ENCODE data around the gene LLGL2.

- TF ChIP-seq CTCF (IDR thresholded peaks at IDR 0.05; ENCODE audit: low read length) (no peak), EZH2phosphoT487 (IDR thresholded peaks at IDR 0.05; ENCODE audit: low read length) (no peak)
These were observed 17.5 kb upstream of the LLGL2 start for GRCh38 chr17:75507733-75508719.

Measured in MM.1S (cell line).